GM19324 (cell line): ENCODE data around the gene ANKRD33B.
"Not testable (repeated sequence)": the region's sequence is repeated elsewhere in the genome, so short reads cannot be mapped to it uniquely, and the experiment has no call there.

Source experiments
- ATAC-seq: cut with Tn5 transposase; IDR thresholded peaks from one replicate; pipeline ENCODE4 v1.9.1; 2021; ENCODE audit warnings: mild to moderate bottlenecking, moderate library complexity; ENCODE audit not compliant: unreplicated experiment, low FRiP score

Gene ANKRD33B

GRCh38 chr5:10653043-10653442 lies 89.2 kb downstream of the ANKRD33B start:
- ATAC-seq = no peak

GRCh38 chr5:10653751-10654400 lies 90.0 kb downstream of the ANKRD33B start:
- no peak for ATAC-seq

DNA sequence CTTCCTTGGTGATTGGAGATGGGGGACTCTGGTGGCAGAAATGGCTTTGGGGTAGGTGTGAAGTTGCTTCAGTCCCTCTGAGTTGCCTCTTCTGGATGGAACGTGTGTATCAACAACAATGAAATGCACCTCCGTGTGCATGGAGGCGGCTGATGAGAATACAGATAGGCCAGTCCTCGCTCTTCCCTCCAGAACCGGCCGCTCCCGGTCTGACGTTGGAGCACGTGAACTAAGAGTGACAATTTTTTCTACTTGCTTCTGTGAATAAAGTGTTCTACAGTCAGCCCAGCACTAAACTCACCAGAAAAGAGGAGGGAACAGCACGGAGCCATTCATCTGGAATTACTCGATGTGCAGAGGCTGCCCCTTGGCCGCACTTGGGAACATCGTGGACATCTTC lies 90.7 kb downstream of the ANKRD33B start:
- no peak for ATAC-seq

- no peak for ATAC-seq
Observed at GRCh38 chr5:10655161-10655971, 91.5 kb downstream of the ANKRD33B start.

DNA sequence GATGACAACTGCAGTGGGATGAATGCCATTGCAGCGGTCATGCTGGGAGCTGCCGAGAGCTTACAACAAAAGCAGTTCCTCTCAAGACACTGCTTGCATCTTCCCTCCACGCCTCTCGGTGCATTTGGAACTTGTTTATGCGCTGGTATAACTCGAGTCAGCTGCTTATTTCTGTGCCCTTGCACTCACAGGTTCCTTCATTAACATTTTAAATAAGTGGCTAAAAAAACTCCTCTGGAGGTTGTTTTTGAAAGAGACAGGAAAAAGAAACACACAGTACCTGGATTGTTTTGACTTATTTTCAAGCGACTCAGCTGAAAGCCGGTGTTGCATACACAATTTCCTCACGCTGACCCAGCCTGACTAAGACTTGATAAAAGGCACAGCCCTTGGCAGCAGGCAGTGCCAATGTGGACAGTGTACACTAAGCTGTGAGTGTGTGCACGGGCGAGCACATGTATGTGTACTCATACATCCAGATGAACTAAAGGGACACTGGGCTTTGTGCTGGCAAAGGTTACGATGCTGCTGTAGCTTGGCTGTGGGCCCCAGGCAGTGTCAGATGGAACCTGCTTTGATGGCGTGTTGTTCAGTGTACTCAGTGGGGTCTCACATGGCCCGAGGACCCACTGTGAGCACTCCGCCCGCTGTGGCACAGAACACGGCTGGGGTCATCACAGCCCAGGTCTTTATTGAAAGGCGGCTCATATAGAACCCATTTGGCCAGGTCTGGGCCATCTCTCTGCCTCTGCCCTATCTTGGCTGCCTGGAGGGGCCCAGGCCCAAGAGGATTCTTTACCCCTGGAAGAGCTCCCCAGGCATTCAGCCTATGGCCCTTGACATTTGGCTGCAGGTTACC lies 92.3 kb downstream of the ANKRD33B start:
- ATAC-seq = no peak

DNA sequence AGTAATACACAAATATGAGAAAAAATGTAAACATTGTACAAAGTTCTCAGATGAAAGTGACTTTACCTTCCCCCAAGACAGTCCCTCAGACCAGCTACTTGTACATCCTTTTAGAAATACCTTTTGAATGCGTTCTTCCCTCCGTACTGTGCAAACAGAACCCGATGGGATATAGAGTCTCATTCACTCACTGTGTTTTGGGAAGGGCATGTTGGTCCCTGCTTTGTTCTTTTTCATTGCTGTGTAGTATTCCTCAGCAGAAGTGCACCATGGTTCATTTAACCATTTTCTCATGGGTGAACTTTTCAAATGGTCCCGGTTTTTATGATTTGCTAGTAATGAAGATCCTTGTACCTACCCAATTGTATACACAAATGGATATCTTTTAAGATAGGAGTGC lies 94.4 kb downstream of the ANKRD33B start:
- ATAC-seq = no peak

GRCh38 chr5:10660135-10660534 lies 96.3 kb downstream of the ANKRD33B start:
- ATAC-seq = no peak

DNA sequence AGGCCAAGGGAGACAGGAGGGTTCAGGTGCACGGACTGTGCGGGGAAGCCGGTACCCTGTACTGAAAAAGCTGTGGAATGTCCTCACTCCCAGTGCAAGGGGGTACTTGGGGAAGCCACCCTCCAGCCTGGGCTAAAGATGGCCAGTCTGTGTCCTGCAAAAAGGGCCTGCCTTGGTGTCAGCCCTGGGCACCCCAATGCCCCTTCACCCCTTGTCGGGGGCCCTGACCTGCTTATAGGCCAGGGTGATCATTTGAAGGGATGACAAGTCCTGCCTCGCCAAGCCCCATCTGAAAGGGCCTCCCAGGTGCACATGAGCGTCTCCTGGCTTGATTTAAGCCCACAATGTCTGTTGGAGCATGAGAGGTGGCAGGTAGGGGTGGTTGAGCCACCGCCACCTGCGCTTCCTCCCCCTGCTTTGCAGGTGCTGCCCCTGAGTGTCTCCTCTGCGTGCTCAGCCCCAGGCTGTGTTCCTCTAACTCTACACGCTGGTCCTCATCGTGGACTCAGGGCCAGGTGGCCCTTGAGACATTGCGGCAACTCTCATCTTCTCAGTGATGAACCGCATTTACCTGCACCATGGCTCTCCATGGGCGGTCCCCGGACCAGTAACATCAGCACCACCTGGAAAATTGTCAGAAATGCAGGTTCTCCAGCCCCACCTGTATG lies 97.0 kb downstream of the ANKRD33B start:
- ATAC-seq = no peak

DNA sequence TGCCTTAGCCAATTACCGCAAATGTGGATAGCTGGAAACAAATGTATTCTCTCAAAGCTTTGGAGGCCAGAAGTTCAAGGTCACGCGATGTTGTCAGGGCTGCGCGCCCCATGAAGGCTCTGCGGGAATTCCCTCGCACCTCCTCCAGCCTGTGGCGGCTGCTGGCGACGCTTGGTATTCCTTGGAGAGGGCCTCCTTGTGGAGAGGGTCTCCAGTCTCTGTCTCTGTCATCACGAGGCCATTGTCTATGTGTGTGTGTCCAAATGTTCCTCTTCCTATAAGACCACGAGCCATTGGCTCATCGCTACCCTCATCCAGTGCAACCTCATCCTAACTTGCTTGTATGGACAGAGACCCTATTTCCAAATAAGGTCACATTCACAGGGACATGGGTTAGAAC lies 97.5 kb downstream of the ANKRD33B start:
- ATAC-seq = no peak

GRCh38 chr5:10662083-10662482 lies 98.2 kb downstream of the ANKRD33B start:
- ATAC-seq = no peak

DNA sequence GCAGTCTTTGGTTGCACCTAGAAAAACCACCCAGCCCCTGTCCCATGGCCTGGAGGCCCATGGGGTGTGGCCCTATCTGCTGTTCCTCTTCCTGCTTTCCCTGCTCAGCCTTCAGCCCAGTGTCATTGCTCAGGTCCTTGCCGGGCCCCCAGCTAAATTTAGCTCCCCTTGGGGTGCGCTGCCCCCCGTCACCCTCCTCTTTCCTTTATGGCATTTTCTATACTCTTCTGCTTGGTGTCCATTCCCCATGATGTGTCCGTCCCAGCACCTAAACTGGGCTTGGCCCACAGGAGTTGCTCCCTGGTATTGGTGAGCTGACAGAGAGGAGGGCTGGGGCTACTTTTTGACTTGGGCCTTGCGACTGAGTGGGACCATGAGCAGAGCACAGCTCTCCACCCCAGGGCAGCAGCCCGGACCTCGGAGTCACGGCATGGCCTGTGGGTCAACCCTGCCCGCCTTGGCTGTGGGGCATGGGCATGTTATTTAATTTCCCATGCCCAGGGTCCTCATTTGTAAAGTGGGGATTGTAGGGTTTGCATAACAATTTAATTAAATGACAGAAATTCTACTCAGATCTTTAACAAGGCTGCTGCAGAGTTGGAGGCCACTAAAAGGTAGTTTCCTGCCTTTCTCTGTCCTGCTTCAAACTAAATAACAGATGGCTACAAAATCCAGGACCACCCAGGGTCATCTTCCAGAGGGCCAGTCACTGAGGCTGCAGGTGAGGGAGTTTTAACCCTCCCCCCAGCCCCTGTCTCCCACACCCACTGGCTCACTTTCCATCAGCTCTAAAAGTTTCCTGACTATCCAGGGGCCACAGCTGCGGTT lies 99.0 kb downstream of the ANKRD33B start:
- ATAC-seq = no peak

DNA sequence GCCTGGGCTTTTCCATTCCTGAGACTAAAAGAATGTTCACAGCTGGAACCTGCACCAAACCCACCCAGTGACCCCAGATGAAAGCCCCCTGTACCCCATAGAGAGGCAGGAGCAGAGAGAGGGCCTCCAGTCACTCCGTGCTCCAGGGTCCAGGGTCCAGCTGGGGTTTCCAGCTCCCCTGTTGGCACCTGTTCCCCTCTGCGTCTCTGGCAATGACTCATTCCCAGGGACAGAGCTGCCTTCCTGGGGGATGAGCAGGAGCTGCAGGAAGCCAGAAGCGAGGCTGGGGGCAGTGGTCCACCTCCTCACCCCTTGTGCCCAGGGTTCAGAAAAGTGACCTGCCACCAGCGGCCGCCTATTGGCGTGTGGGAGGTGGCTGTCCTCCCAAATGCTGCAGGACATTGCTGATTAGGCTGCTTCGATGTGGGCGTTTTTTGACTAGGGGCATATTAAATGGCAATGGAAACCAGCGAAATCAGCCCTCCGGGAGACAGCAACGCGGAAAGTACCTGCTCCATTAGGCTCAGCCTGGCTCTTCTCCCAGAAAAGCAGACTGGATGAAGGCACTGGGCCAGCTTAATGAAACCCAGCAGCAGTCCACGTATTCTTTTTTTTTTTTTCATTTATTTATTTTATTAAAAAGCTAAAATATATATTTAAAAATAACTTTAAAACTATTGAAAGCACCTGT lies 99.8 kb downstream of the ANKRD33B start:
- no peak for ATAC-seq

DNA sequence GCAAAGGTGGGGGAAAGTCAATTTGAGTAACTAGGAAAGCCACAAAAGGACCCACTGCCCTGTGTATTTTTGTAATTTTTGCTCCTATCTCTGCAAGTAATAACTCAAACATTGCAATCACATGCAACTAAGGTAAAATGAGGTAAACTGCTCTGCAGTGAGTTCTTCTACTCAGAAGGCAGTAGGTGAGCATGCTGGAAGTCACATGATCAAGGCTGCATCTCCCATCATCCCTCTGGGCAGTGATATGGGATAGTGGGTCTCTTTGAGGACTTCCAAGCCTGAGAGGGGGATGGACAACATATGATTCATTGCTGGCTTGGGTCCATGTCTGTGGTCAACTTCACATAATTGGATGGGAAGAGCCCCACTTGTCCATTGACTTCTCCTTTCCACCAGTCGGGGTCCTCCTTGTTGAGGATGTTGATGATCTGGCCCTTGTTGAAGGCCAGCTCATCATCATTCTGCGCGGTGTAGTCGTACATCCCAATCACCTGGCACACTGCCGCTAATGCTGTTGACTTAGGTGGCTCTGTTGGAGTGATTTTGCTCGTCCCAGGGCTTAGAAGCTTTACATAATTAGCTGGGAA lies 100.4 kb downstream of the ANKRD33B start:
- ATAC-seq = not testable (repeated sequence)

DNA sequence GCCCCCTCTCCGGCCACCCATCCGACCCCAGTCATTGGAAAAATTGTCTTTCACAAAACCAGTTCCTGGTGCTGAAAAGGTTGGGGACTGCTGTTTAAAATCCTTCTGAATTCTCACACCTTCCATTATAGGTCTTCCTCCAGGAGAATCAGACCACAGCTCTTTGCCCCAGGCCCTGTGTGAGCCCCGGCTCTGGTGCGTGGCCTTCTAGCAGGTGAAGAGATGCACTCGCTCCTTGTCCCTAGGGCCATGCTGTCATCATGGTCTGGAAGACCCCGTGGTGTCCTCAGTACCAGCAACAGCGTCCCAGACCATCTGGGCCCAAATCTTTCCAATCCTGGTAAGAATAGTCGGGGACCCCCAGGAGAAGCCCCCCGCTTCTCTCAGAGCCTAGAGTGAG lies 101.9 kb downstream of the ANKRD33B start:
- no peak for ATAC-seq

- no peak for ATAC-seq
Observed at GRCh38 chr5:10666531-10667299, 102.8 kb downstream of the ANKRD33B start.

DNA sequence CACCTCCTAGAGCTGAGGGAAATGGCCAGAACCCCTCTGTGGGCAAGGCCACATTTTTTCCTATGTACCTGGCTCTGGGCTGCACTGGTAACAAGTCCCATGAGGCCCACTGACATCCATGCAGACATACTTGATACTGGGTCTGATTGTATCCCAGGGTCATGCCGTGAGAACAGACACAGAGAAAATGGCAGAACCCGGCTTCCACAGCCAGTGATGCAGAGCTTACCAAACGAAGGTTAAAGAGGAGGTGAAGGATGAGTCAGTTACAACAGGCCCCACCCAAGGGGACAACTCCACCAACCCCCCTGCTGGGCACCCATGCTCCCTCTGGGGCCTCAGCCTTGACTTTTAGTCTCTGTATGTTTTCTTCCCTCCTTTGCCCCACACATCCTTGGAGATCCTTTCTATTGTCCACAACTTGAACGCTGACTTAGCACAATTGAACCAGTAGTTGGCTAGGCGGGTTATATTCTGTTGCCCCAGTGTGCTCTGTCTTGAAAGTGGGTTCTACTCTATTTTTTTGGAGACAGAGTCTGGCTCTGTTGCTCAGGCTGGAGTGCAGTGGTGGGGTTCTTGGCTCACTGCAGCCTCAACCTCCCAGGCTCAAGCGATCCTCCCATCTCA lies 103.7 kb downstream of the ANKRD33B start:
- ATAC-seq = no peak

DNA sequence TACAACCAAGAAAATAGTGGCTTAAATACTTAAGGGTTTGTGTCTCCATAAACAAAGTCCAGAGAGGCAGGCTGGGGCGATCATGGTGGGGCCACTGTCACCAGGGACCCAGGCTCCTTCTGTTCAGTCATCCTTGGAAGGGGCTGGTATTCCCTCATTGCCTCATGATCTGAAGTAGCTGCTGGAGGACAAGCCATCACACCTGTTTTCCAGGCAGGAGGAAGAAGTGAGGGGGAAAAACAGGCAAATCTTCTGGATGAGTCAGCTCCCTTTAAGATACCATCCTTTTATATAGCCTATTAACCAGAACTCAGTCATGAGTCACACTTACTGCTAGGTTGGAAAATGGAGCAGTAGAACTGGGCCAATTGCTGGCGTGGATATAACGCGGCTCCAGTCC lies 104.8 kb downstream of the ANKRD33B start:
- ATAC-seq = no peak

- no peak for ATAC-seq
Observed at GRCh38 chr5:10669983-10670382, 106.1 kb downstream of the ANKRD33B start.
